Activated CD8-positive, alpha-beta T cell treated with anti-CD3 and anti-CD28 coated beads, Interleukin-2, amount 10 ng/mL, durations not matched to agents 7 days and 5 days (primary cell): ENCODE results near the gene LANCL2. TPM values are rescaled to one million over a fixed set of nuclear protein-coding genes. Genes with fewer than 3 reads are reported as not detected.

Experiments used
- ATAC-seq: fragments of 150-1000 bp; cut with Tn5 transposase; one replicate; pipeline ENCODE4 v1.10.0; 2021; ENCODE audit warnings: moderate library complexity
- CTCF ChIA-PET: fragments of 350-600 bp; sonication (Branson Sonifier 250); formaldehyde crosslinking; loops from one replicate; lab custom pipeline; 2021; ENCODE audit warnings: antibody characterized with exemption; lab: Charles Lee
- POLR2A ChIA-PET: fragments of 350-600 bp; sonication (Branson Sonifier 250); formaldehyde crosslinking; loops from one replicate; lab custom pipeline; 2021; ENCODE audit warnings: antibody characterized with exemption; lab: Charles Lee
- DNase-seq: peaks from one replicate; pipeline ENCODE4 v3.0.0-alpha.2; 2020
- H3K27ac Mint-ChIP-seq: one replicate; pipeline ENCODE4 v1.8.0; 2021; ENCODE audit warnings: mild to moderate bottlenecking, mixed read lengths
- H3K27me3 Mint-ChIP-seq: one replicate; pipeline ENCODE4 v1.8.0; 2021; ENCODE audit warnings: low read depth, mixed read lengths
- H3K36me3 Mint-ChIP-seq: one replicate; pipeline ENCODE4 v1.8.0; 2021; ENCODE audit warnings: low read depth, mixed read lengths
- H3K4me1 Mint-ChIP-seq: one replicate; pipeline ENCODE4 v1.8.0; 2021; ENCODE audit warnings: low read depth, mixed read lengths
- H3K4me3 Mint-ChIP-seq: one replicate; pipeline ENCODE4 v1.8.0; 2021; ENCODE audit warnings: mild to moderate bottlenecking, mixed read lengths
- H3K9me3 Mint-ChIP-seq: one replicate; pipeline ENCODE4 v1.8.0; 2022; ENCODE audit warnings: mixed read lengths; ENCODE audit not compliant: insufficient read depth
- total RNA-seq, 2 experiments: library from RNA; stranded (reverse); gene quantifications; one replicate each; pipeline ENCODE4 v1.2.3, GENCODE V29; 2021

Gene LANCL2
- total RNA-seq, 2 experiments from 2014 or later, result 8.0 to 8.5 TPM

- ChIA-PET CTCF (interaction anchor here (1.1 to 1.9 kb wide), 6 partner anchors 10 to 111 kb away, joined by 3 to 14 read pairs (median 4); no protein-coding TSS in a partner anchor), POLR2A (interaction anchor here (0.5 to 2.6 kb wide), 17 partner anchors 9 to 740 kb away, joined by 3 to 18 read pairs (median 4); partner anchors contain the start of genes CHCHD2 and SEC61G)
- Mint-ChIP-seq H3K9me3 (no peaks in the 10 kb centered on the region), H3K27me3 (no peaks in the 10 kb centered on the region), H3K27ac (peak overlapping the region; percentile 98), H3K4me1 (peaks cover 34% of the 10 kb centered on the region), H3K36me3 (peaks cover 9% of the 10 kb centered on the region), H3K4me3 (peak overlapping the region; percentile 92)
- DNase-seq (peak; percentile 94), ATAC-seq (peak; percentile 88)
Observed at GRCh38 chr7:55365675-55366460, 731 bp downstream of the LANCL2 start.

DNA sequence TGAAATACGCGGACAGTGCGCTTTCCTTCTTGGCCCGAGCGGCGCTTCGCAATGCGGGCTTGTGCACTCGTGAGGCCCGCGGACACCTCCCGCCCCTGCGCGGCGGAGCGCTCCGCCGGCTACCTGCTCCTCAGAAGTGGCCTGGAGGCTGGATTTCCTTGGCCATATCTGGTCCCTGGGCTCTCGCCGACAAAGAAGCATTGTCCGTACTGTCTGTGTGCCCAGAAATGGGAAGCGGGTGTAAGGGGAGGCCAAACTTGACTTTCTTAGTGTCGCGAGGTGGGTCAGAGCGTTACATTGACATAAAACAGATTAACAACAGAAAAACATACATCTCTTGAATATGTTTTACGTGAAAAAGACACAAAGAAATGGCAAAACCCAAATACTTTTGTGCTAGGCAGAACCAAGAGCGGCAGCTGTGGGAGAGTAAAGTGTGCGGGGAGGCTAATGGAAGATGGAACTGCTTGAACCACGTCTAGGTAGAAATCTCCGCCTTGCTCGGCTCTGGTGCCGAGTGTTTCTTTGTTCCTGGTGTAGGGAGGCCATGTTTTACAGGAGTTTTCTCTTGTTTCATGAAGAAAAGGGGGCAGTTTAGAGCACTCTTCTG, 1.4 kb downstream of the LANCL2 start:
- Mint-ChIP-seq H3K27me3 (no peaks in the 10 kb centered on the region), H3K27ac (peak overlapping the region; percentile 98), H3K4me1 (peaks cover 34% of the 10 kb centered on the region), H3K9me3 (no peaks in the 10 kb centered on the region), H3K4me3 (peak overlapping the region; percentile 92), H3K36me3 (peaks cover 9% of the 10 kb centered on the region)
- DNase-seq (peak; percentile 47), ATAC-seq (peak; percentile 38)
- POLR2A ChIA-PET, result interaction anchor here (0.5 to 2.6 kb wide), 18 partner anchors 8 to 739 kb away, joined by 3 to 18 read pairs (median 4); partner anchors contain the start of genes CHCHD2 and SEC61G
- CTCF ChIA-PET, result interaction anchor here (1.2 to 1.9 kb wide), 5 partner anchors 9 to 87 kb away, joined by 4 to 14 read pairs (median 4); no protein-coding TSS in a partner anchor

GRCh38 chr7:55367283-55367840, 2.2 kb downstream of the LANCL2 start:
- peak overlapping the region; percentile 92 for H3K4me3 Mint-ChIP-seq
- ATAC-seq (no peak), DNase-seq (no peak)
- ChIA-PET POLR2A (interaction anchor here (0.7 to 2.6 kb wide), 3 partner anchors 58 to 167 kb away, joined by 3 to 18 read pairs (median 11); no protein-coding TSS in a partner anchor), CTCF (no interaction called here)
- no peaks in the 10 kb centered on the region for H3K9me3 Mint-ChIP-seq
- peak overlapping the region; percentile 98 for H3K27ac Mint-ChIP-seq
- peaks cover 9% of the 10 kb centered on the region for H3K36me3 Mint-ChIP-seq
- H3K4me1 Mint-ChIP-seq, result peaks cover 34% of the 10 kb centered on the region
- no peaks in the 10 kb centered on the region for H3K27me3 Mint-ChIP-seq

DNA sequence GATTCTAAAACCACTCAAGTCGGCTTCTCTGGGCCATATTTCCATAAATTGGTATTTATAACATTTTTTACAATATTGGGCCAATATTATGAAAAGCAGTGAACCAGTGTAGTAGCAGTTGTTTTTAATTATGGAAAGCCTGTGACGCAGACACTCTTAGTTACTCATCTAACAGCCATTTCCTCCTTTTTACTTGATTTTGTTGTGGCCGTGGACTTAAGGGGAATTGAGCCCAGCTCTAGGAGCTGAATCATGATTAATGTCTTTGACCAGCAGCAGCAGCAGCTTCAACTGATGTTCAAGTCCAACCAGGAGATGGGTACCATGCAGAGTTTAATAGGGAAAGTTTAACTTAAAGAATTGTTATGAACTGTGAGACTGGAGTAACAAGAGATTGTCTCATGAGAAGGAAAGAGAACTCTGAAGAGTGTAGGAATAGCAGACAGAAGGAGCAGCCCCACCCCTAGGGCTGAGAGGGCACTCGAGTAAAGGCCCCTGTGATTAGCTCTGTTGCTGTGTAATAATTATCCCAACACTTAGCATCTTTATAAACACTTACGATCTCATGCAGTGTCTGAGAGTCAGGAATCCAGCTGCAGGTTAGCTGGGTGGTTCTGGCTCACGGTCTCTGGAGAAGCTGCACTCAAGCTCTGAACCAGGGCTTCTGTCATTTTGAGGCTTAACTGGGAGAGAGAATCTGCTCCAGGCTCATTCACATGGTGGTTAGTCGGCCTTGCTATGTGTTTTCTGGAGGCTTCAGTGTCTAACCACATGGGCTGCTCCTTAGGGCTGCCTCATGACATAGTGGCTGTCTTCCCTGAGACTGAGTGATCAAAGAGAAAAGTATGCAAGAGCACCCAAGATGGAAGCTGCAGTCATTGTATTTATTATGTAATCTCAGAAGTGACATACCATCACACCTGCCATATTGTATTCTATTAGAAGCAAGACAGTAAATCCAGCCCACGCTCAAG, 4.6 kb downstream of the LANCL2 start:
- Mint-ChIP-seq H3K4me1 (peaks cover 27% of the 10 kb centered on the region), H3K27me3 (no peaks in the 10 kb centered on the region), H3K4me3 (no peak overlapping the region), H3K9me3 (no peaks in the 10 kb centered on the region), H3K27ac (no peak overlapping the region), H3K36me3 (peaks cover 9% of the 10 kb centered on the region)
- ATAC-seq, result no peak
- CTCF ChIA-PET, result no interaction called here
- POLR2A ChIA-PET, result no interaction called here
- no peak for DNase-seq

- POLR2A ChIA-PET, result interaction anchor here (1.7 kb wide), 1 partner anchor 8 kb away, joined by 4 read pairs; the partner anchor contains the start of gene LANCL2
- Mint-ChIP-seq H3K27ac (no peak overlapping the region), H3K4me1 (no peaks in the 10 kb centered on the region), H3K9me3 (no peaks in the 10 kb centered on the region), H3K4me3 (no peak overlapping the region), H3K27me3 (no peaks in the 10 kb centered on the region), H3K36me3 (no peaks in the 10 kb centered on the region)
- CTCF ChIA-PET, result interaction anchor here (1.0 to 2.7 kb wide), 4 partner anchors 41 to 219 kb away, joined by 4 to 8 read pairs (median 4); no protein-coding TSS in a partner anchor
- ATAC-seq (no peak), DNase-seq (no peak)
Observed at GRCh38 chr7:55374213-55374612, 9.1 kb downstream of the LANCL2 start.

DNA sequence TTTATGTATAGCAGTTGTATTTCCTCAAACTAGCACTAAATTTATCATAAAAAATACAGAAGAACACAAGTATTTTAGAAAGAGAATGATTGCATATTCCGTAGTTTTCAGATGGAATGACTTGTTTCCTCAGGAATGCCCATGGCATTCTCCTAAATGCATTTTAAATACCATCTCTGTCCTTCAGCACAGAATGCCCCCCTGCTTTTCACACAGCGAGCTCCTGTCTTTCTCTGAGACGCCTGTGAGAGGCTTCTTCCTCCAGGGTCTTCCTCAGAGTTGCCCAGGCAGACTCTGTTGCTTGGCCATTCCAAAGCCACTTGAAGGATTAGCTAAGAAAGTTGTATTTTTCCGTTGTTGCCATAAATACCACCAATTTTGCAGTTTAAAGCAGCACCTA, 10.1 kb downstream of the LANCL2 start:
- no peak overlapping the region for H3K27ac Mint-ChIP-seq
- H3K4me1 Mint-ChIP-seq, result no peaks in the 10 kb centered on the region
- POLR2A ChIA-PET, result interaction anchor here (1.7 kb wide), 1 partner anchor 9 kb away, joined by 4 read pairs; the partner anchor contains the start of gene LANCL2
- H3K4me3 Mint-ChIP-seq, result no peak overlapping the region
- no peaks in the 10 kb centered on the region for H3K27me3 Mint-ChIP-seq
- ATAC-seq (no peak), DNase-seq (no peak)
- H3K36me3 Mint-ChIP-seq, result no peaks in the 10 kb centered on the region
- CTCF ChIA-PET, result interaction anchor here (1.3 to 1.7 kb wide), 2 partner anchors 9 to 40 kb away, joined by 4 to 5 read pairs; no protein-coding TSS in a partner anchor
- H3K9me3 Mint-ChIP-seq, result no peaks in the 10 kb centered on the region

DNA sequence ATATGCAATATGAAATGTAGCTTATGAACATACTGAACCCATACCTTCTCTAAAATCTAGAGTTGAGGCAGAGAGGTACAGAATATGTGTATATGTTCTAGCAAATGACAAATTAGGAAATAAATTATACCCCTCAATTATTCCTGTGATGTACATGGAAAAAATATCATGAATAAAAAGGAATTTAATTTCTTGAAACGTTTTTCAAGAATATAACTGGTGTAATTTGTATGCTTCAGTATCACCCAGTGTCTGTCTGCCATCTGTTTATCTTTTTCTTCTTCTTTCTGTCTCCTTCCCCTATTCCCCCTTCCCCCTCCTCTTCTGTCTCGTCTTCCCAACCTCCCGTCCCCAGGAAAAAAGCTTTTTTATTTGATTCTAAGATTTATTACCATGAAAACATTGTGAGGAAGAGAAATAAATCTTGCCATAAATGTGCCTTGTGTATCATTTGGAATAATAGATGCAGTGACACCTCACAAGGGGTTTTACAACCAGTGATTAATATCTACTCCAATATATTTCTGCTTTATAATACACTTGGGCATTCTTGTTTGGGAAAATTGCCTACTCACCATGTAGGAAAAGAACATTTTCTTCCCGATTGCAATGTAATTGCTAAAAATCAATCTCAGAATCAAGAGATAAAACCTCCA, 12.2 kb downstream of the LANCL2 start:
- Mint-ChIP-seq H3K27ac (no peak overlapping the region), H3K27me3 (no peaks in the 10 kb centered on the region), H3K9me3 (no peaks in the 10 kb centered on the region), H3K4me1 (no peaks in the 10 kb centered on the region), H3K36me3 (no peaks in the 10 kb centered on the region), H3K4me3 (no peak overlapping the region)
- ATAC-seq (no peak), DNase-seq (no peak)
- ChIA-PET CTCF (interaction anchor here (0.9 kb wide), 1 partner anchor 89 kb away, joined by 3 read pairs; no protein-coding TSS in a partner anchor), POLR2A (no interaction called here)

DNA sequence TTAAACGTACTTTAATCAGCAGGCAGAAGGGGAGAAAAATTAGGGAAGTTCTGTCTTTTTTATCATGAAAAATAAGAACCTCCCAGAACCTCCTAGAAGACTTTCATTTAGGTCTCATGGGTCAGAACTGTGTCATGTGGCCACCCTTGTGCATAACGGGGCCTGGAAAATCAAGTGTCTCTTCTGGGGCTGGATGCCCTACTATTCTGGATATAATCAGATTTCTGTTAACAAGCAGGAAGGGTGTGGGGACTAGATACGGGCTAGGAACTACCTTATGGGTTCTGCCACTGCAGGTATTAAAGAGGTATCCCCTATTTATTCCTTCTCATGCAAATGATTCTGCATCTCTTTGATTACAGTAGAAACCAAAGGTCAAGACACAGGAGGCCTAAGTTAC, 14.1 kb downstream of the LANCL2 start:
- H3K36me3 Mint-ChIP-seq, result no peaks in the 10 kb centered on the region
- DNase-seq, result no peak
- ChIA-PET POLR2A (no interaction called here), CTCF (no interaction called here)
- no peaks in the 10 kb centered on the region for H3K4me1 Mint-ChIP-seq
- no peak overlapping the region for H3K27ac Mint-ChIP-seq
- no peak overlapping the region for H3K4me3 Mint-ChIP-seq
- no peak for ATAC-seq
- no peaks in the 10 kb centered on the region for H3K27me3 Mint-ChIP-seq
- peaks cover 8% of the 10 kb centered on the region for H3K9me3 Mint-ChIP-seq

GRCh38 chr7:55381189-55381588, 16.1 kb downstream of the LANCL2 start:
- no peaks in the 10 kb centered on the region for H3K4me1 Mint-ChIP-seq
- ChIA-PET CTCF (interaction anchor here (1.2 kb wide), 1 partner anchor 9 kb away, joined by 3 read pairs; no protein-coding TSS in a partner anchor), POLR2A (no interaction called here)
- H3K4me3 Mint-ChIP-seq, result no peak overlapping the region
- H3K36me3 Mint-ChIP-seq, result peaks cover 3% of the 10 kb centered on the region
- H3K27ac Mint-ChIP-seq, result no peak overlapping the region
- DNase-seq (no peak), ATAC-seq (no peak)
- H3K9me3 Mint-ChIP-seq, result peaks cover 17% of the 10 kb centered on the region
- no peaks in the 10 kb centered on the region for H3K27me3 Mint-ChIP-seq

- Mint-ChIP-seq H3K36me3 (peaks cover 5% of the 10 kb centered on the region), H3K4me1 (no peaks in the 10 kb centered on the region), H3K9me3 (peaks cover 22% of the 10 kb centered on the region), H3K27me3 (no peaks in the 10 kb centered on the region), H3K4me3 (no peak overlapping the region), H3K27ac (no peak overlapping the region)
- no peak for ATAC-seq
- ChIA-PET CTCF (interaction anchor here (1.2 kb wide), 1 partner anchor 10 kb away, joined by 3 read pairs; no protein-coding TSS in a partner anchor), POLR2A (no interaction called here)
- no peak for DNase-seq
Observed at GRCh38 chr7:55381696-55382095, 16.6 kb downstream of the LANCL2 start.
